Activated T-helper 1 cell treated with anti-CD3 and anti-CD28 coated beads, Interleukin-12 subunit alpha, Interleukin-12 subunit beta, Interleukin-2, Interleukin-4 antibody, amounts not matched to agents 30 ng/mL and 10 ng/mL and 1 ng/mL, durations not matched to agents 14 hours and 24 hours and 36 hours (primary cell): ENCODE results near the gene FAT1. TPM values are rescaled to one million over a fixed set of nuclear protein-coding genes. Genes with fewer than 3 reads are reported as not detected.

Experiments
- DNase-seq: peaks from one replicate; pipeline ENCODE4 v3.0.0; 2021; ENCODE audit warnings: low spot score
- H3K27ac Mint-ChIP-seq: one replicate; pipeline ENCODE4 v1.8.0; 2021; ENCODE audit warnings: mild to moderate bottlenecking, mixed read lengths
- H3K27me3 Mint-ChIP-seq: one replicate; pipeline ENCODE4 v1.8.0; 2022; ENCODE audit warnings: mild to moderate bottlenecking, moderate library complexity, mixed read lengths; ENCODE audit not compliant: insufficient read depth
- H3K36me3 Mint-ChIP-seq: one replicate; pipeline ENCODE4 v1.8.0; 2021; ENCODE audit warnings: low read depth, mixed read lengths
- H3K4me1 Mint-ChIP-seq: one replicate; pipeline ENCODE4 v1.8.0; 2021; ENCODE audit warnings: low read depth, mixed read lengths
- H3K4me3 Mint-ChIP-seq: one replicate; pipeline ENCODE4 v1.8.0; 2021; ENCODE audit warnings: mild to moderate bottlenecking, moderate library complexity, mixed read lengths
- H3K9me3 Mint-ChIP-seq: one replicate; pipeline ENCODE4 v1.8.0; 2021; ENCODE audit warnings: mixed read lengths
- intact Hi-C: fragments of 100-400 bp; cut with micrococcal nuclease; formaldehyde crosslinking; loops from one replicate; pipeline ENCODE4 v1.15.1; 2024
- total RNA-seq: library from RNA; stranded (reverse); gene quantifications from 2 replicates; pipeline ENCODE4 v1.2.3, GENCODE V29; 2022

Gene FAT1
- total RNA-seq, 1 donor from 2014 or later, result 0.03 TPM

DNA sequence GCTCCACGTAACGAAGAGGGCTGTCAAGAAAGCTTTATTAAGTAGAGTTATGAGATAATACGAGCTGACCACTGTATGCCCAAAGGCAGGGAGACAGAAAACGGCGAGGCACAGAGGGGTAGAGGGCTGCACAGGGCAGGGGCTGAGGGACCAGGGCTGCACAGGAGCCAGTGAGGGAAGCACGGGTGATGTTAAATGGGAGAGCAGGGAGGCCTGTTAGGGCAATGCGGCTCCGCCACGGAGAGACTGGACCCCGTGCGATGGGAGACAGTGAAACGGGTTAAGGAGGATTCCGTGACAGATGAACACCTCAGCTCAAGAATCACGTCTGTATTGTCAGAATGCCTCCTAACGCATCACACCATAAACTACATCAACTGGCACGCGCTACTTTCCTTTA, 25.1 kb downstream of the FAT1 start:
- Mint-ChIP-seq H3K27me3 (no peaks in the 10 kb centered on the region), H3K4me3 (no peak overlapping the region), H3K27ac (no peak overlapping the region), H3K4me1 (no peaks in the 10 kb centered on the region), H3K9me3 (peaks cover 3% of the 10 kb centered on the region), H3K36me3 (no peaks in the 10 kb centered on the region)
- no peak for DNase-seq
- intact Hi-C loops, result no loop called here

DNA sequence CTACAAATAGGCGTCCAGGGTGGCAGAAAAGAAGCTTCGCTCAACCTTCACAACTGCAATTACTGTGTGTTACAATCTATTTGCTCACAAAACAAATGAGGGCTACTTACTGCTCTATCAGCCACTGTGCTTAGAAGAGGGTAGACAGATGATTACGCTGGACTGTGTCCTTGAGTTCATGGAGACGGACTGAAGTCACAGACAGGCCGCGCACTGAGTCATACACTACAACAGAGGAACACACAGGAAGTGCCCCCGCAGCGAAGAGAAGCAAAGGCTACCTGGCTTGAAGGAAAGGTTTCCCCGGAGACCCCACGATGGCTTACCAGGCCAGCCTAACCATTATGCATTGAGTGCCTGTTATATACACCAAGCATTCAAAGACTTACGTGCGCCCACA, 25.6 kb downstream of the FAT1 start:
- H3K27me3 Mint-ChIP-seq, result no peaks in the 10 kb centered on the region
- peaks cover 3% of the 10 kb centered on the region for H3K9me3 Mint-ChIP-seq
- no peaks in the 10 kb centered on the region for H3K36me3 Mint-ChIP-seq
- H3K27ac Mint-ChIP-seq, result no peak overlapping the region
- intact Hi-C loops, result no loop called here
- no peak for DNase-seq
- no peak overlapping the region for H3K4me3 Mint-ChIP-seq
- no peaks in the 10 kb centered on the region for H3K4me1 Mint-ChIP-seq

DNA sequence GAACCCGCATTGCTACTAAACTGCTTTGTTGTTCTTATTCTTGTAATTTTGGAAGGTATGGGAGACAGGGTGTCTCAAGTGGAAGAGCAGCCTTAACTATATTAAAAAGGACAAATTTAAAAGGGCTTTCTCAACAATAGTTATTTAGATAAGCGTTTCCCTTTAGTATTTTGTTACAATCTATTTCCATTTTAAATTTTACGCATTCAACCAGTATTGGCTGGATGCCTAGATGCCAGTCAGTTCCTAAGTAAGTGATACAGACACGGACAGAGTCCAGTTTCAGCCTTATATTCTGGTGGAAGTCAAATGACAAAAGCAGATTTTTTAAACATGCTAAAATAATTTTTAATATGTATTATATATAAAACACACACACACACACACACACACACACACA, 28.3 kb downstream of the FAT1 start:
- no peaks in the 10 kb centered on the region for H3K4me1 Mint-ChIP-seq
- H3K27me3 Mint-ChIP-seq, result no peaks in the 10 kb centered on the region
- intact Hi-C loops, result no loop called here
- no peaks in the 10 kb centered on the region for H3K36me3 Mint-ChIP-seq
- no peak overlapping the region for H3K4me3 Mint-ChIP-seq
- DNase-seq, result no peak
- no peak overlapping the region for H3K27ac Mint-ChIP-seq
- H3K9me3 Mint-ChIP-seq, result peaks cover 3% of the 10 kb centered on the region

DNA sequence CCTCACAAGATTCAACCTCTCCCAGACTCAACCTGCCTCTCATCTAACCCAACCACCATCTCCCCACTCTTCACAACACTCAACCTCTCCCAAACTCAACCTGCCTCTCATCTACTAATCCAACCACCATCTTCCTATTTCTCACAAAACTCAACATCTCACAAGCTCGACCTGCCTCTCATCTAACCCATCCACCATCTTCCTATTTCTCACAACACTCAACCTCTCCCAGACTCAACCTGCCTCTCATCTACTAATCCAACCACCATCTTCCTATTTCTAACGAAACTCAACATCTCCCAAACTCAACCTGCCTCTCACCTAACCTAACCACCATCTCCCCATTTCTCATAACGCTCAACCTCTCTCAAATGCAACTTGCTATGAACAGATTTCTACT, 29.8 kb downstream of the FAT1 start:
- no peaks in the 10 kb centered on the region for H3K36me3 Mint-ChIP-seq
- intact Hi-C loops, result no loop called here

DNA sequence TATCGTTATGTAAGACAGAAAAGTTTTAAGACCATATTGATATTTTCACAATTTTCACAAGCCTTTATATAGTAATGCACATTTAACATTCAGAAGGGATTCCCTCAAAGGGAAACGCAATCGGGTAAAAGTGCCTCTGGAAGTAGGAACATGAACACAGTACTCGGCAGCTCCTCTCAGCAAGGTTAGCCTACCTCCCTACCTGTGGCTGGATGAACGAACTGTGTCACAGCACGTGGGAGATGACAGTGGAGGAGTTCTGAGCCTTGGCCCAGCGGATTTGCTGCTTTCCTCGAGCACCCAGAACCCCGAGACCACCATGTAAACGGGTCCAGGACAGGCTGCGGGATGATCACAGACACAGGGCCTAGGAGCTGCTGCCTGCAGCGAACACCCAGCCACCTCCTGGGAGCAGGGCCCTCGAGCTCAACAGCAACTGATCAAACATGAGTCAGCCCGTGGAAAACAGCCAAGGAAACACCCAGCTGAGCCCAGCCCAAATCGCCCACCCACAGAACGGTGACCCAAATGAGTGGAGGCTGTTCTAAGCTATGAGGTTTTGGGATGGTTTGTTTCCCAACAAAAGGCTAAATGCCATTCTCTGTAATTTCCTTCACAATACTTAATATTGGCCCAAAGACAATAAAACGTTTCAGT, 30.4 kb downstream of the FAT1 start:
- peaks cover 3% of the 10 kb centered on the region for H3K9me3 Mint-ChIP-seq
- no peaks in the 10 kb centered on the region for H3K27me3 Mint-ChIP-seq
- intact Hi-C loops, result no loop called here
- H3K36me3 Mint-ChIP-seq, result no peaks in the 10 kb centered on the region
- H3K4me3 Mint-ChIP-seq, result no peak overlapping the region
- H3K4me1 Mint-ChIP-seq, result no peaks in the 10 kb centered on the region
- DNase-seq, result no peak
- no peak overlapping the region for H3K27ac Mint-ChIP-seq

More for the DNA sequence above, 29.8 kb downstream of the FAT1 start:
- H3K9me3 Mint-ChIP-seq, result peaks cover 6% of the 10 kb centered on the region
- H3K4me1 Mint-ChIP-seq, result no peaks in the 10 kb centered on the region
- no peak for DNase-seq
- no peaks in the 10 kb centered on the region for H3K27me3 Mint-ChIP-seq
- no peak overlapping the region for H3K27ac Mint-ChIP-seq
- H3K4me3 Mint-ChIP-seq, result no peak overlapping the region

DNA sequence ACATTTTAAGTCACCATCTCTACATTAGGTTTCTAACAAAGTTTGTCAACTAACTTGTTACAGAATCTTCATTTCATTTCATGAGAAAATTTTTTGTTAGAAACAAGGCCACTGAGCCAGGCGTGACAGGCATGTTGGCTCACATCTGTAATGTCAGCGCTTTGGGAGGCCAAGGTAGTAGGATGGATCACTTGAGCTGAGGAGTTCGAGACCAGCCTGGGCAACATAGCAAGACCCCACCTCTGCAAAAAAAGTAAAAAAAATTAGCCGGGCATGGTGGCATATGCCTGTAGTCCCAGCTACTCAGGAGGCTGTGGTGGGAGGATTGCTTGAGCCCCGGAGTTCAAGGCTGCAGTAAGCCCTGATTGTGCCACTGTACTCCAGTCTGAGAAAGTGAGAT, 32.3 kb downstream of the FAT1 start:
- no peaks in the 10 kb centered on the region for H3K36me3 Mint-ChIP-seq
- no peaks in the 10 kb centered on the region for H3K4me1 Mint-ChIP-seq
- intact Hi-C loops, result no loop called here

DNA sequence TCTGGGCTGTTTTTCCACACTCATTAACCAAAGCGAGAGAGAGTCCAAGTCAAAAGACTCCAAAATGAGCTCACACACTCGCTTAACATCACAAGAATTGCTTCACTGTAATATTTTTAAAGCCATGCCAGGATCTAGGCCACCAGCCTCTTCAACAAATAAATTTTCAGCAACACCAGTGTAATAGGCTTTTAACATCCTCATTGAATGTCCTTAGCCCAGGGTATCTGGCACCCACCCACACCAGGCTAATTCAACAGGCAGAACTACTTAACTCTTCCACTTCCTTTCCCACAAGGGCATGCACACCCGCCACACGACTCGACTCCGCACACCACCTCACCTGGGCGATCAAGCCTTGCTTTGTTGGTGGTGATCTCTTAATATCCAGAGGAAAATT, 34.2 kb downstream of the FAT1 start:
- Mint-ChIP-seq H3K4me1 (no peaks in the 10 kb centered on the region), H3K27ac (no peak overlapping the region), H3K4me3 (no peak overlapping the region), H3K36me3 (no peaks in the 10 kb centered on the region), H3K27me3 (no peaks in the 10 kb centered on the region), H3K9me3 (peaks cover 3% of the 10 kb centered on the region)
- intact Hi-C loops, result no loop called here
- DNase-seq, result no peak

More for the DNA sequence above, 32.3 kb downstream of the FAT1 start:
- Mint-ChIP-seq H3K9me3 (peaks cover 3% of the 10 kb centered on the region), H3K27me3 (no peaks in the 10 kb centered on the region), H3K27ac (no peak overlapping the region), H3K4me3 (no peak overlapping the region)
- no peak for DNase-seq

DNA sequence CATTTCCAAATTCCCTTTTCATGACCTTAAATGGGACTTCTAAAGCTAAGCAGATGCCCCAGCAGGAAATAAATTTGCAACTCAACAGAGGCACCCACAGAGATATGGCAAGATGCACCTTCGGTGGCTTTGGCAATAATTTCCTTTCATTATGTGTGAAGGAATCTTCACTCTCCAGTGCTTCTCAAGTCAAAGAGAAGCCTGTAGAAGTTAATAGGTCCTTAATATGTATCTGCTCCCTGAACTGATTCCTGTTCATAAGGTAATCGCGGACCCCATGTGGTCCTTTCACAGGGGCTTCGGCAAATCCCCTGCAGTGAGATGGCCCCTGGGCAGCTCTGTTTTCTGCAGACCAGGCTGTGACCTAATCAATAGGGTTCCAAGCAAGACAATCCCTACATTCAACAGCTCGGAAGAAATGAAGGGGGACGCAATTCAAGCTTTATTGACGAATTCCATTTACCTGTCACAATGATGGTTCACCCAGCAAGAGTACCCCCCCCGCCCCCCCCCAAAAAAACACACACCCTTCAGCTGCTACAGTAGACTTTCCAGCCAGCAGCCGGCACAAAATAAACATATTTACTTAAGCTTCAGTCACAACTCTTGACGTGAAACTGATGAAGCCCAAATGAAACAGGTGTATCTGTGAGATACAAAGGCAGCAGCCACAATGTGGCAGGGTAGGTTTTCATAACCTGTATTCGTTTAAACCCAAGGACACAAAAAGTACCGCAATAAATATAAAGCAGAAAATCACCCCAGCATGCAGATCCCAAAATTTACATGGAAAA, 35.3 kb downstream of the FAT1 start:
- Mint-ChIP-seq H3K27ac (no peak overlapping the region), H3K27me3 (no peaks in the 10 kb centered on the region), H3K4me1 (no peaks in the 10 kb centered on the region), H3K36me3 (no peaks in the 10 kb centered on the region), H3K9me3 (peaks cover 7% of the 10 kb centered on the region), H3K4me3 (no peak overlapping the region)
- intact Hi-C loops, result no loop called here
- DNase-seq, result no peak

DNA sequence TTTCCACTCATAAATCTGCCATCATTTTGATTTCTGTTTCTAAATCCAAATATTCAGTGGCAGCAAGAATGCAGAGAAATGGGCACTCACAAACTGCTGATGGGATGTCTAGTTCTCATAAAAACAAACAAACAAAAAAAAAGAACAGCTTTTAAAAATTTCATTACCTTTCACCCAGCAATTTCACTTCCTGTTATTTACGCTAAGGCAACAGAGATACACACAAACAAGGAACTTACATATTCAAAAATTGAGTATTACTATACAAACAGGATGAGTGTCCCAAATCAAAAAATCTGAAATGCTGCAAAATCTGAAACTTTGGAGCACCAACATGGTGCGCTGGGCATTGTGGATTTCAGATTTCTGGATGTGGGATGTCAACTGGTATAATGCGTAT, 36.4 kb downstream of the FAT1 start:
- H3K4me1 Mint-ChIP-seq, result no peaks in the 10 kb centered on the region

DNA sequence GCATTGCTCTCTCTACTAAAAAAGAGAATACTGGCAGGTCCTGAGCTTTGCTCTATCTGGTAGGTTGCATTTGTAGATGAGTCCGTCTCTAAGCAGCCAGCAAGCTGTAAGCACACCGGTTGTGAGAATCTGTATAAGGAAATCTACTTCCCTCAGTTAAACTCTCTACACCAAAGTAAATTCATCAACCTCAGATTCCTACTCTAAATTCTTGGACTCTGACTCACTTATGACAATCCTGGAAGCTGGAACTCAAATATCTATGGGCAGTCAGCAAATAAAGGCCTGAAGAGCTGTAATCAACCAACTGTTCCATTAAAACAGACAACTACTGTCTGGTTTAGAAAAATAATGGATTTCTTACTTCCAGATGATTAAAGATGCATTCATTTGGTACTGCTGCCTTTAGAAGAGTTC, 37.9 kb downstream of the FAT1 start:
- intact Hi-C loops, result no loop called here

More for the DNA sequence above, 36.4 kb downstream of the FAT1 start:
- no peaks in the 10 kb centered on the region for H3K27me3 Mint-ChIP-seq
- H3K4me3 Mint-ChIP-seq, result no peak overlapping the region
- no peak for DNase-seq
- H3K27ac Mint-ChIP-seq, result no peak overlapping the region
- intact Hi-C loops, result no loop called here
- no peaks in the 10 kb centered on the region for H3K36me3 Mint-ChIP-seq
- H3K9me3 Mint-ChIP-seq, result peaks cover 7% of the 10 kb centered on the region

DNA sequence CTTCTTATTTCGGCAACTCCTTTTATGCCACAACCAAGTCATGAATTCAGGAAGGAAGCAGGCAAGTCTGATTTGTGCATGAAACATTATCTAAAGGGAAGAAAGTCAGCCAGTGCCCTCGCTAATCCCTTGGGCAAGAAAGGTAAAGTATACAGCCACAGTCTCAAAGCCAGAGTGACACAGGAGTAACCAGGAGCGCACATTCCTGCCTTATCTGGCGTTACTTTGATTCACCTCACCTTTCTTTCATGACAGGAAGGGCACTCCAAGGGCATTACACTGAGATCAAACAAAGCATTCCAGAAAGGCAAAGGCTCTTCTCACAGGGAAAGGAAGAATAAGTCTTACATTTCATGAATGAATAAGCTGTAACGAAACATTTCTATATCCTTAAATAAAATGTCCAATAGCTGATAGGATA, 38.8 kb downstream of the FAT1 start:
- no peaks in the 10 kb centered on the region for H3K4me1 Mint-ChIP-seq
- intact Hi-C loops, result no loop called here
- no peaks in the 10 kb centered on the region for H3K27me3 Mint-ChIP-seq
- H3K9me3 Mint-ChIP-seq, result peaks cover 7% of the 10 kb centered on the region
- H3K4me3 Mint-ChIP-seq, result no peak overlapping the region
- no peaks in the 10 kb centered on the region for H3K36me3 Mint-ChIP-seq
- H3K27ac Mint-ChIP-seq, result no peak overlapping the region
- DNase-seq, result no peak

More for the DNA sequence above, 37.9 kb downstream of the FAT1 start:
- DNase-seq, result no peak
- H3K36me3 Mint-ChIP-seq, result no peaks in the 10 kb centered on the region
- no peak overlapping the region for H3K27ac Mint-ChIP-seq
- H3K4me3 Mint-ChIP-seq, result no peak overlapping the region
- peaks cover 7% of the 10 kb centered on the region for H3K9me3 Mint-ChIP-seq
- H3K27me3 Mint-ChIP-seq, result no peaks in the 10 kb centered on the region
- H3K4me1 Mint-ChIP-seq, result no peaks in the 10 kb centered on the region

DNA sequence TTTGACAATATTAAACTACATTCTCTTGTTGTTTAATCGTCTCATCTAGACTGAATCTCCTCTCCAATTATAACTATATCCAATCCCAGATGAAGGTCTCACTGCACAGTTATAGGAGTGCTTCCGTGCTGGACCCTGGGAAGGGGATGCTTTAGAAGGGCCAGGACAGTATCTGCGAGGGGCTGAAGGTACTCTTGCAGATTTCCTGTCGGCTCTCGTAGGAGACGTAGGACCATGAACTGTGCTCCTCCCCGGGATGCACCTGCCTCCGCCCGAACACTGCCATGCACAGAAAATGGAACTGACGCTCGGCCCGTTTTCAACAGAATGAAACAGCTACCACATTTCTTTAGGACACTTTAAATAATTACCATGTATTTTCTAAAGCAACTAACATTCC, 39.4 kb downstream of the FAT1 start:
- no peaks in the 10 kb centered on the region for H3K36me3 Mint-ChIP-seq
- no peak overlapping the region for H3K27ac Mint-ChIP-seq
- H3K4me1 Mint-ChIP-seq, result no peaks in the 10 kb centered on the region
- DNase-seq, result no peak
- H3K9me3 Mint-ChIP-seq, result peaks cover 4% of the 10 kb centered on the region
- H3K27me3 Mint-ChIP-seq, result no peaks in the 10 kb centered on the region
- no peak overlapping the region for H3K4me3 Mint-ChIP-seq
- intact Hi-C loops, result no loop called here

DNA sequence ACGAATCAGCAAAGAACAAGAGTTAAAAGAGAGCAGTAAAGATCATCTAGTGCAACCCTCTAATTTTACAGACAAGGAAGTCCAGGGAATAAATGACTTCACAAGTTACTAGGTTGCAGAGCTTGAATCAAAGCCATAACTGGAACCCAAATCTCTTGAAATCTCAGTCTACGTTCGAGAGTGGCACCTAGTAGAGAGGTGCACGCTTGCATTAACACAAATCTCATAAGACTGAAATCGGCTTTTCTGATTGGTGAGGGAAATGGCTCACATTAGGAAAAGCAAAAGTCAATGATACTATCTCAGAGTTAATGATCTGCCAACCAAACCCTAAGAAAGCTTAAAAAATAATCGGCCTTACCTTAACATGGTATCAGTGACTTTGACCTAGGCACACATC, 43.0 kb downstream of the FAT1 start:
- intact Hi-C loops, result no loop called here
- Mint-ChIP-seq H3K4me1 (no peaks in the 10 kb centered on the region), H3K9me3 (peaks cover 4% of the 10 kb centered on the region), H3K36me3 (no peaks in the 10 kb centered on the region), H3K27ac (no peak overlapping the region), H3K27me3 (no peaks in the 10 kb centered on the region), H3K4me3 (no peak overlapping the region)
- DNase-seq, result no peak
